Stimulated activated naive CD4-positive, alpha-beta T cell (primary cell): ENCODE results near the gene NHSL2.
A peak's percentile ranks its signal among the peaks of the same experiment; 100 is the strongest.
"Not testable (repeated sequence)": the region's sequence is repeated elsewhere in the genome, so short reads cannot be mapped to it uniquely, and the experiment has no call there.

Experiments used
- DNase-seq, 6 experiments: peaks; one replicate each; lab custom pipeline; 2025; lab: John Stamatoyannopoulos, UW

Gene NHSL2

GRCh38 chrX:72130156-72130761, 219.6 kb downstream of the NHSL2 start:
- DNase-seq: no peak

- DNase-seq: no peak
Observed at GRCh38 chrX:72130762-72131250, 220.2 kb downstream of the NHSL2 start.

- DNase-seq: peak in 4 of 6 experiments; percentile 16 to 33 (median 25)
Observed at GRCh38 chrX:72131317-72132294, 221.0 kb downstream of the NHSL2 start, which contains the start of gene RTL5. RTL5 (minus strand) TSS chrX:72131915.

GRCh38 chrX:72132456-72132855, 221.8 kb downstream of the NHSL2 start:
- no peak for DNase-seq

- DNase-seq: no peak
Observed at GRCh38 chrX:72133851-72134546, 223.4 kb downstream of the NHSL2 start.

GRCh38 chrX:72137846-72138495, 227.3 kb downstream of the NHSL2 start:
- no peak for DNase-seq

- no peak for DNase-seq
Observed at GRCh38 chrX:72139538-72139937, 228.9 kb downstream of the NHSL2 start.

GRCh38 chrX:72141372-72142004, 230.8 kb downstream of the NHSL2 start:
- no peak for DNase-seq

GRCh38 chrX:72142094-72142793, 231.6 kb downstream of the NHSL2 start:
- DNase-seq: no peak

- no peak for DNase-seq
Observed at GRCh38 chrX:72142794-72143608, 232.4 kb downstream of the NHSL2 start.

GRCh38 chrX:72143609-72143907, 232.9 kb downstream of the NHSL2 start:
- DNase-seq: no peak

- no peak for DNase-seq
Observed at GRCh38 chrX:72145181-72145580, 234.5 kb downstream of the NHSL2 start.

- no peak for DNase-seq
Observed at GRCh38 chrX:72146527-72146926, 235.9 kb downstream of the NHSL2 start.

- DNase-seq: no peak
Observed at GRCh38 chrX:72158773-72159172, 248.1 kb downstream of the NHSL2 start.

GRCh38 chrX:72159769-72160168, 249.1 kb downstream of the NHSL2 start:
- no peak for DNase-seq

GRCh38 chrX:72165551-72165950, 254.9 kb downstream of the NHSL2 start:
- DNase-seq: no peak

- peak in 5 of 6 experiments; percentile 20 to 63 (median 57) for DNase-seq
Observed at GRCh38 chrX:72169008-72169728, 258.5 kb downstream of the NHSL2 start.

- DNase-seq: not testable (repeated sequence)
Observed at GRCh38 chrX:72176289-72176688, 265.6 kb downstream of the NHSL2 start.

GRCh38 chrX:72176981-72177380, 266.3 kb downstream of the NHSL2 start:
- no peak for DNase-seq
